GM10266 (cell line): ENCODE measurements around the gene IRF3.

Experiments
- DNase-seq: peaks from one replicate; pipeline ENCODE4 v3.0.0; 2012; ENCODE audit errors: extremely low spot score
- CTCF ChIP-seq: IDR thresholded peaks from 2 replicates; pipeline ENCODE4 v1.5.1; 2012; ENCODE audit warnings: mild to moderate bottlenecking, low read depth; ENCODE audit not compliant: control insufficient read depth, insufficient read depth; ENCODE audit errors: missing control alignments

Gene IRF3

GRCh38 chr19:49642492-49643035, 23.1 kb downstream of the IRF3 start:
- TF ChIP-seq CTCF = no peak
- DNase-seq = no peak

GRCh38 chr19:49641688-49642491, 23.8 kb downstream of the IRF3 start, which contains the start of gene SCAF1:
TSS of gene SCAF1 (plus strand) at chr19:49642209. CDS start at chr19:49645027, 2,818 bp downstream.
- DNase-seq = peak; percentile 99
- no peak for TF ChIP-seq CTCF

GRCh38 chr19:49640113-49640898, 25.4 kb downstream of the IRF3 start, which contains the start of gene RRAS:
TSS of gene RRAS (minus strand) at chr19:49640143. CDS start at chr19:49640098, 45 bp downstream.
- DNase-seq = peak; percentile 99
- no peak for TF ChIP-seq CTCF

DNA sequence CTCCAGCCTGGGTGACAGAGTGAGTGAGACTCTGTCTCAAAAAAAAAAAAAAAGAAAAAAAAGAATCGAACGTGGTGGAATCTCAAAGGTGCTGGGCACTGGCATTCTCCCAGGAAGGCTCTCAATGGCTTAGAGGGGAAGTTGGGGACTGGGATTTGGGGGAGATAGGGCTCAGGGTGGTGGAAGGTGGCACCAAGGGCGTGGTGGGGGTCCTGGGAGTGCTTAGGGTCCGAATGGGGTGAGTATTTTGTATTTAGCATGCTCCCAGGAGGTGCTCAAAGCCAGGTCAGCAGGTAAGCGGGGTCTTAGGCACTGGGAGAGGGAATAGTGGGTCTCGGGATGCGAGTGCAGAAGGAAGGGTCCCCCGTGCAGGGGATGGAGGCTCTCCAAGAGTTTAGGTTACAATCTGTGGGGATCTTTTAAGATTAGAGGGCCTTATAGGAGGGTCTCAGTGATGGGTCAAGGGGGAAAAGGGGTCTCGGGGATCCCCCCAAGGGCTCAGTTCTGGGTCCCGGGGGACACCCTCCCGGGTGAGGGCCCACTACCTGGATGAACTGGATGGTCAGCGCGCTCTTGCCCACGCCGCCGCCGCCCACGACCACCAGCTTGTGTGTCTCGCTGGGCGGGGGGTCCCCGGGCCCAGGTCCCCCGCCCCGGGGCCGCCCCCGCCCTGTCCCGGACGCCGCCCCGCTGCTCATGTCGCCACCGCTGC, 26.1 kb downstream of the IRF3 start:
- no peak for DNase-seq
- no peak for TF ChIP-seq CTCF

DNA sequence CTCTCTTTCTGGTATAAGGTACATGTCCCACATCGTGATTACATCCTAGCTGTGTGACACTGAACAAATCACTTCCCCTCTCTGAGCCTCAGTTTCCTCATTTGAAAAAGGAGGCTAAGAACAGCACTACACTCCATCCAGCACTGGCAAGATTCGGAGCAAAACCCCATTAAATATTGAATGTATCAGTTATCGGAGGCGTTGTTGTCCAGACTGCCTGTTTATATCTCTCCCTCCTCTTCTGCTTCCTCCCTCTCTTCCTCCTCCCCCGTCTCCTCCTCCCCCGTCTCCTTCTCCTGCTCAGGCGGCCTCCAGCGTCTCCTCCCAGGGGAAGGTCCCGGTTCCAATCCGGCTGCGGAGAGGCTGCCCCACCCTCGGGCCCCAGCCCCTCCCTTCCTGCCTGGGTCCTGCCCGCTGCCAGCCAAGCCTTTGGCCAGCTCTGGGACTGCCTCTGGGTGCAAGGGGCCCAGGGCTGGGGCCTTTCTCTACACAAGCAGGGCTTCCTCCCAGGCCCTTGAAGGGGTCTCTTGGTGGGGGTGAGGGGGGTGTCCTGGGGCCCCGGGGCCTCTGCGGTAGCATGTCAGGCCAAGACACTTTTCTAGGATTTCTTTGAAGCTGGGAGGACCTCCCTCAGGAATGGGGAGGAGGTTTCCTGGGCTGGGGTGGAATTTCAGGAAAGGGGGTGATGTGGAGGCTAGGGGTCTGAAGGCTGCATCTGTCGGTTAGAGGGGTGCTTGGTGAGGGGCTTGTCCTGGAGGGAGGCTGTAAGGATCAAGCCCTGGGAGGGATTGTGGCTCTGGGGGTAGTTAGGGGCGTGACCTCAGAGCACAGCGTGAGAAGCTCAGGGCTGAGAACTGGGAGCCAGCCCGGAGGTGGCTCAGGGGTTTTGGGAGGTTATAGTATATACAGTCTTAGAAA, 27.6 kb downstream of the IRF3 start:
- DNase-seq = no peak
- TF ChIP-seq CTCF = no peak
